HG03196 (cell line): ENCODE measurements around the gene PLEK2.
"Not testable (repeated sequence)": the region's sequence is repeated elsewhere in the genome, so short reads cannot be mapped to it uniquely, and the experiment has no call there.

Experiments used
- ATAC-seq: cut with Tn5 transposase; IDR thresholded peaks from one replicate; pipeline ENCODE4 v1.9.1; 2021; ENCODE audit not compliant: unreplicated experiment

The PLEK2 gene

DNA sequence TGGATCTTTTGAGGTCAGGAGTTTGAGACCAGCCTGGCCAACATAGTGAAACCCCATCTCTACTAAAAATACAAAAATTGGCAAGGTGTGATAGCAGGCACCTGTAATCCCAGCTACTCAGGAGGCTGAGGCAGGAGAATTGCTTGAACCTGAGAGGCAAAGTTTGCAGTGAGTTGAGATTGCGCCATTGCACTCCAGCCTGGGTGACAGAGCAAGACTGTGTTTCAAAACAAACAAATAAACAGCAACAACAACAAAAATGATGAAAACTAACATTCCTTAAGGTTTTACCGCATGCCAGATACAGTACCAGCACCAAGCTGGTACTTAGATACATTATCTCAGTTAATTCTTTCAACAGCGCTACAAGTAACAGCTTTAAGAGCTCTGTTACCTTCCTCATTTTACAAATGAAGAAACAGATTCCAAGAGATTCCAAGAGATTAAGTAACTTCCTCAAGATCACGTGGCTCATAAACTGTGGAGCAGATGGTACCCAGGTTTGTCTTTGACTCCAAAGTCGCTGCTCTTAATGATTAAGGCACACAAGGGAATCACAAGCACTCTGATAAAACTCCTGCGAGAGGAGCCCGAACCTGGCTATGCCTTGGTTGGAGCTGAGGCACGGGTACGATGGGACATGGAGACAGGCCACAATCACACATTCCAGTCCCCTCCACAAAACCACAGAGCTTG is 17.7 kb upstream of the PLEK2 start:
- no peak for ATAC-seq

DNA sequence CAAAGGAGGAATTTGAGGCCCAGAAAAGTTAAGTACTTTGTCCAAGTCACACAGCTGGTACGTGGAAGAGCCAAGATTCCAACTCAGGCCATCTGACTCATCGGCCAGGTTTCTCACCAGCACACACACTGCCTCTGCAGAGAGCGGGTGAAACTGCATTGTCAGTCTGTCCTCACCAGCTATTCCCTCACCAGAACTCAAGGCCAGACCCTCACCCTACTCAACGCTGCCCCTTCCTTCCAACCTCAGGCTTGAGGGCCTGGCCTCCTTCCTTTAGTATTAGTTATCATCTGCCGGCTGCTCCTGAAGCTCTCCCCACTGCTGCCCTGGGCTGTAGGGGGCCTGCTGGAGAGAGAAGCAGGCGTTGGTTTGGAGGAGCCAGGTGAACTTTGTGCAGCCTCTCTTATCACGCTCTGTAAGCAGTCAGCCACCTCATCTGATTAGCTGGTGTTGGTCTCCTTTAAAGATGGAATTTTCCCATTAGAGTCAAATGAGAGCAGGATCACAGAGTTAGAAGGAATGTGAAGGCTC is 16.6 kb upstream of the PLEK2 start:
- no peak for ATAC-seq

DNA sequence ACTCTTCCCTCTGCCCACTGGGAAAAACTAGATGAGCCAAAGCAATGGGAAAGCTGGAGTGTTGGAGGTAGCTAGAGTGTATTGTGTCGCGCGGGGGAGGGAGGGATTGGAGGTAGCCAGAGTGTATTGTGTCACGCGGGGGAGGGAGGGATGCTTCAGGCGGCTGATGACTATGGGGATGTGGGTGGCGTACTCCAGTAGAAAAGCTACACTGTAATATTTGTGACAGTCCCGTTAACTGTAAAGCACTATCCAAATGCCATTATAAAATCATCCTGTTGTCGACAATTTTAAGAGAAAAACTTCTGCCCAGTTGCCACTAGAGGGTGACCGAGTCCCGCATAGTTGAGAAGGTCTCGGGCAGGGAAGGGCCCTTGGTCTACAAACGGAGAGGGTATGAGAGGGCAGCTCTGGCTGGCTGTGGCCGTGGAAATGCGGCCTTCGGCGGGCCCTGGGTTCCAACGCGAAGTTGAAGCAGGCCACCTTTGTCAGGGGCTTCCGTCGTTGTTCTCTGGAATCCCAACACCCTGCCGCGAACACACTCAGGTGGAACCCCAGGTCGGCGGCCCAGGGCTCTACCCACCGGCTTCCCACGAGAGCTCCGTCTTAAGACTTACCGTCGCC is 15.1 kb upstream of the PLEK2 start:
- ATAC-seq: no peak

DNA sequence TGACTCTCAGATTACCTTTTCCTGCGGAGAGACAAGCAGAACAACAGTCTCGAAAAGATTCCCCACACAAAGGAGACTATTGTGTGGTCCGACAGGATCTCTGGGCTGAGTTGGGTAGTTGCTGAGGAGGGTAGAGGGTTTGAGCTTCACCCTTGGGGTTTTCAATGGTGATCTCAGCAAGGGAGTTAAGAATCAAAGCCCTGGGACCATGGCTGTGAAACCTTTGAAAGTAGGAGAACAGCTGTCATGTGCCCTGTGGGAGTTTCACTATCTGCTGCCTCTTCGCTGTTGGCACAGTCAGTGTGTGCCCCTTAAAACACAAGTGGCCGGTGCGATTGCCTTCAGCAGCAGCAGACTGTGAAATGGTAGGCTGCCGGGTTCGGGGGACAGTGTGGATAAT is 14.2 kb upstream of the PLEK2 start:
- no peak for ATAC-seq

DNA sequence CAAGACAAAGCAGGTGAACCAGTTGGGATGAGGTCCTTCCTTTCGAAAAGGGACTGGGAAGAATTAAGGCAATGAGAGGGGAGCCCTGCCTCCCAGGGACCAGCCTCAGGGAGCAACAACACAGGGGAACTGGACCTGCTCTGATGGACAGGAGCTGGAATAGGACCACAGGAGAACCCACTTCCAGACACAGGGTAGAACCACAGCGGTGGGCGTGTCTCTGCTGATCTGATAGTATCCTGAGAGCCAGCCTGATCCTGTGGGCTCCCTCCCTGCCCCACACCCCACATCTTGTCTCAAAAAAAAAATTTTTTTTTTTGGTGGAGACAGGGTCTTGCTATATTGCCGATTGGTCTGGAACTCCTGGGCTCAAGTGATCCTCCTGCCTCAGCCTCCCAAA is 13.6 kb upstream of the PLEK2 start:
- ATAC-seq: no peak

DNA sequence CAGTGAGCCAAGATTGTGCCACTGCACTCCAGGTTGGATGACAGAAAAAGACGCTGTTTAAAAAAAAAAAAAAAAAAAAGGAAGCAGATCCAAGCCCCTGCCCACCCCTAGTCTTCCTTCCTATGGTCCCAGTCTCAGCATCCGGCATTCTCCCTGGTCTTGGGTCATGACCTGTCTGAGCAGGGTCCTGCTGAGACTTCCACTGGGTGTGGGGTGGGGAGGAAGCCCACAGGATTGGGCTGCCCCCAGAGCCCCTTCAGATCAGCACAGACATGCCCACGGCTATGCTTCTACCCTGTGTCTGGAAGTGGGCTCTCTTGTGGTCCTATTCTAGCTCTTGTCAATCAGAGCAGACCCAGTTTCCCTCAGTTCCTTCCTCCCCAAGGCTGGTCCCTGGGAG is 12.6 kb upstream of the PLEK2 start:
- no peak for ATAC-seq

- ATAC-seq: no peak
Measured at GRCh38 chr14:67423424-67423823, 11.5 kb upstream of the PLEK2 start.

GRCh38 chr14:67421356-67422224 is 9.6 kb upstream of the PLEK2 start:
- ATAC-seq: no peak

DNA sequence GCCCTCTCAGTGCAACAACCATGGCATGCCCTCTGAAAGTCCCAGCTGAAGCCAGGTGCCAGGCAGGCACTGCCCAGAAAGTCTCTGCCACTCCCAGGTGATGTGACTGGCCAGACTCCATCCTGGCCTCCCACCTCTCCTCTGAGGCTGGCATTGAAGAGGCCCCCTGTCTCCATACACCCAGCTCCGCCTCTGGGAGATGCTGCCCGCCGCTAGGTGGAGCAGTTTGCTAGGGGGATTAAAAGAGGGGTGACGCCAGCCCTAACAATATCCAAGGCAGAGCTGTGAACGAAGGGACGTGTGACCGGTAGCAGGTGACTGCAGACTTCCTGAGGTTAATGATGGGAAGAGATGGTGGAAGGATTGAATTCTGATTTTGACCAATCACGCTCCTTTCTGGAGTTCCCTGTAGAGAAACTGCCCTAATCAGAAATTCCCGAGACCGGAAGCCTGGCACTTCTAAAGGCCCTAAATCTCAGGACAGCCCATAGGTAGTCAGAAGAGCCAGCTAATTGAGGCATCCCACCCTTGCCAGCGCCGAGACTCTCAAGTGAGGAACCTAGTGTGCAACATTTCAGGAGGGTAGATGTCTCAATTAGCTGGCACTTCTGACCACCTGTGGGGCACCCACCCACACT is 8.3 kb upstream of the PLEK2 start:
- ATAC-seq: no peak

DNA sequence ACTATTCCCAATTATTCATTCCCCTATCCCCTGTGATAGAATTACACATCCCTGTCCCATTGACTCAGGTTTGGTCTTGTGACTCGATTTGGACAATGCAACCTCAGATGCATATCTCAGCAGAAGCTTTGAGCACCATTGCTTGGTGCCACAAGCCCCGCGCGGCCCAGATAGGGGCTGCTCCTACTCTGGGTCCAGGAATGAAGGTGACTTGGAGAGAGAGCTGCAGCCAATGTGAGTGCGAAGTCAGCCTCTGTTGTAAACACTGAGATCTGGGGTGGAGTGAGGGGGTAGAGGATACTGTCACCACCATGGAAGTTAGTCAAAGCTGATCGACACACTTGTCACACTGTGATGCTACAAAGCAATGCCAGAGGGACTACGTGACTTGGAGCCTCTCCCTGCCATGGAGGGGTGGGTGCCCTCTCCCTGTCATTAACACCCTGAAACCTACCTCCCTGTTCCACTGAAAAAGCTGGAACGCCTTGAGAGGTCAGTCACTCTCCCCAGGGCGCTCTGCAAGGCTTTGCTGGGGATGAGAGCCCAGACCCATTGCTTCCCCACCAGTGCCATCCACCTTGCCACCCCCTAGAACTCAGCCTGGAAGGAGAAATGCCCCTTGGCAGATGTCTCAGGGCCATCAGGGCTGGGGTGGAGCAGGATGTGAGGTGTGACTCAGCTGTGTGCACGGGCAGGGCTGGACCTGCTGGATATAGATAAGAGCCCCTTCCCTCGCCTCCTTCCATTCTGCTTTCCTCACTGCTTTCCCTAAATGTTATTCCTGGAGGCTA is 6.6 kb upstream of the PLEK2 start:
- no peak for ATAC-seq

DNA sequence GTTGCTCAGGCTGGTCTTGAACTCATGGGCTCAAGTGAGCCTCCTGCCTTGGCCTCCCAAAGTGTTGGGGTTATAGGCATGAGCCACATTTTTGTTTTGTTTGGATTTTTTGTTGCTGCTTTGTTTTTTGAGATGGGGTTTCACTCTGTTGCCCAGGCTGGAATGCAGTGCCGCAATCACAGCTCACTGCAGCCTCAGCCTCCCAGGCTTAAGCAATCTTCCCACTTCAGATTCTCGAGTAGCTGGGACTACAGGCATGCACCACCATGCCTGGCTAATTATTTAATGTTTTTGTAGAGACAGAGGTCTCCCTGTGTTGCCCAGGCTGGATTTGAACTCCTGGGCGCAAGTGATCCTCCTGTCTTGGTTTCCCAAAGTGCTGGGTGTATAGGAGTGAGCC is 5.7 kb upstream of the PLEK2 start:
- no peak for ATAC-seq

GRCh38 chr14:67416810-67417209 is 4.8 kb upstream of the PLEK2 start:
- no peak for ATAC-seq

DNA sequence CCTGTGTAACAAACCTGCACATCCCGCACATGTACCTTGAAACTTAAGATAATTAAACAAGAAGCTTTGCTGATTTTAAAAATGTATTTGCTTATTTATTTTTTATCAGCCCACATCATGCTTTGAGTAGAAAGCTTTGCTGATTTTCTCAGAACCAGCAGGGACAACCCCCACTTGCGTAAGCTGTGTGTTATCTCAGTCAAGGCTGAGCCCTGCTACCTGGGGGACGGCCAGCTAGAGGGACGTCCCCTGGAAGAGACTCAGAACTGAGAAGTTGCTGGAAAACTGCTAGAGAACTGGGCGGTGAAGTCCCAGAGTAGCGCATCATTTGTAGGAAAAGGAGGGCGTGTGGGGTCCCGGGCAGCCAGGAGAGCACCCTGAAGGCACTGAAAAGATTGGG is 4.1 kb upstream of the PLEK2 start:
- no peak for ATAC-seq

- ATAC-seq: not testable (repeated sequence)
Measured at GRCh38 chr14:67415610-67416009, 3.6 kb upstream of the PLEK2 start.

GRCh38 chr14:67413806-67414769 is 2.1 kb upstream of the PLEK2 start:
- no peak for ATAC-seq

- no peak for ATAC-seq
Measured at GRCh38 chr14:67411370-67411769, 595 bp downstream of the PLEK2 start.

- ATAC-seq: no peak
Measured at GRCh38 chr14:67410313-67410712, 1.7 kb downstream of the PLEK2 start.

- ATAC-seq: no peak
Measured at GRCh38 chr14:67409461-67409860, 2.5 kb downstream of the PLEK2 start.

- ATAC-seq: not testable (repeated sequence)
Measured at GRCh38 chr14:67408122-67408801, 3.7 kb downstream of the PLEK2 start.
